Measurements from ENCODE around the gene PRR20E. TPM values are rescaled to one million over a fixed set of nuclear protein-coding genes. Genes with fewer than 3 reads are reported as not detected.

Gene PRR20E
- total RNA-seq, result not detected in 2 replicates

DNA sequence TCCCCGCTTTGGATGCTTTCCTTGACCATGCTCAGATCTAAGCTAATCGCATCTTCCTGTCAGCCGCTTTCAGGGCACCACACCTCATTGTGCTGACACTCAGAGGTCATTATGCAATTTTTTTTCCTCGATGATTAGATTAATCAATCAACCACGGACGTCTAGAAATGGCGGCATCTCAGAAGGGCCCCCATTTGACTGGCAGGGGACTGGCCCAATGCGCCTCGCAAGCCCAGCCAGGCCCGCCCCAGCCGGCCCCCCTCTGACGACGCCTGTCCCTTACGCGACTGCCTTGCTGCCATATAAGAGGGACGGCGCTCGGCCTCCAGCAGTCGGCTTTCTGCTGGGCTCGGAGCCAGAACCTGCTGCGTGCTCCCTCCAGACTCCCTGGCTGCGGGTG, at the start of gene PRR20E:
TSS of gene PRR20E (plus strand) at position 301 of the 400 bp plus-strand sequence. CDS start 387 bp downstream, outside the sequence.

DNA sequence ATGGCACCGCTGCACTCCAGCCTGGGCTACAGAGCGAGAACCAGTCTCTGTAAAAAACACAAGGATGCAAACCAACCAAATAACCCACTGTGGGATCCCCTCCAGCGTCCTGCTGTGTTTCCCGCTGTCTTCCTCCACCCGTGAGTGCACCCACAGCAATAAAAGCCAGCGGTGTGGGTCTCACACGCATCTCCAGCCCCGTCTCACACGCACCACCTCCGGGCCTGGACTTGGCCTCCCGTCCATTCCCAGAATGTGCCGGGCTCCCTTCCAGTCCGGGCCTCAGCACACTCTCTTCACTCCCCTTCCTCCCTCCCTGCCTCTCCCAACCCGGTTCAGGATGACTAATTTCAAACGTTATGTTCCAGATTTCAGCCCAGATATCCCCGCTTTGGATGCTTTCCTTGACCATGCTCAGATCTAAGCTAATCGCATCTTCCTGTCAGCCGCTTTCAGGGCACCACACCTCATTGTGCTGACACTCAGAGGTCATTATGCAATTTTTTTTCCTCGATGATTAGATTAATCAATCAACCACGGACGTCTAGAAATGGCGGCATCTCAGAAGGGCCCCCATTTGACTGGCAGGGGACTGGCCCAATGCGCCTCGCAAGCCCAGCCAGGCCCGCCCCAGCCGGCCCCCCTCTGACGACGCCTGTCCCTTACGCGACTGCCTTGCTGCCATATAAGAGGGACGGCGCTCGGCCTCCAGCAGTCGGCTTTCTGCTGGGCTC, 26.6 kb upstream of the PRR20E start, which contains the start of gene PRR20A:
TSS of gene PRR20A (plus strand) at position 684 of the 734 bp plus-strand sequence. CDS start 387 bp downstream, outside the sequence.

DNA sequence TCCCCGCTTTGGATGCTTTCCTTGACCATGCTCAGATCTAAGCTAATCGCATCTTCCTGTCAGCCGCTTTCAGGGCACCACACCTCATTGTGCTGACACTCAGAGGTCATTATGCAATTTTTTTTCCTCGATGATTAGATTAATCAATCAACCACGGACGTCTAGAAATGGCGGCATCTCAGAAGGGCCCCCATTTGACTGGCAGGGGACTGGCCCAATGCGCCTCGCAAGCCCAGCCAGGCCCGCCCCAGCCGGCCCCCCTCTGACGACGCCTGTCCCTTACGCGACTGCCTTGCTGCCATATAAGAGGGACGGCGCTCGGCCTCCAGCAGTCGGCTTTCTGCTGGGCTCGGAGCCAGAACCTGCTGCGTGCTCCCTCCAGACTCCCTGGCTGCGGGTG, 19.8 kb upstream of the PRR20E start, which contains the start of gene PRR20B:
TSS of gene PRR20B (plus strand) at position 301 of the 400 bp plus-strand sequence. CDS start 387 bp downstream, outside the sequence.

DNA sequence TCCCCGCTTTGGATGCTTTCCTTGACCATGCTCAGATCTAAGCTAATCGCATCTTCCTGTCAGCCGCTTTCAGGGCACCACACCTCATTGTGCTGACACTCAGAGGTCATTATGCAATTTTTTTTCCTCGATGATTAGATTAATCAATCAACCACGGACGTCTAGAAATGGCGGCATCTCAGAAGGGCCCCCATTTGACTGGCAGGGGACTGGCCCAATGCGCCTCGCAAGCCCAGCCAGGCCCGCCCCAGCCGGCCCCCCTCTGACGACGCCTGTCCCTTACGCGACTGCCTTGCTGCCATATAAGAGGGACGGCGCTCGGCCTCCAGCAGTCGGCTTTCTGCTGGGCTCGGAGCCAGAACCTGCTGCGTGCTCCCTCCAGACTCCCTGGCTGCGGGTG, 13.2 kb upstream of the PRR20E start, which contains the start of gene PRR20C:
TSS of gene PRR20C (plus strand) at position 301 of the 400 bp plus-strand sequence. CDS start 387 bp downstream, outside the sequence.

DNA sequence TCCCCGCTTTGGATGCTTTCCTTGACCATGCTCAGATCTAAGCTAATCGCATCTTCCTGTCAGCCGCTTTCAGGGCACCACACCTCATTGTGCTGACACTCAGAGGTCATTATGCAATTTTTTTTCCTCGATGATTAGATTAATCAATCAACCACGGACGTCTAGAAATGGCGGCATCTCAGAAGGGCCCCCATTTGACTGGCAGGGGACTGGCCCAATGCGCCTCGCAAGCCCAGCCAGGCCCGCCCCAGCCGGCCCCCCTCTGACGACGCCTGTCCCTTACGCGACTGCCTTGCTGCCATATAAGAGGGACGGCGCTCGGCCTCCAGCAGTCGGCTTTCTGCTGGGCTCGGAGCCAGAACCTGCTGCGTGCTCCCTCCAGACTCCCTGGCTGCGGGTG, 6.7 kb upstream of the PRR20E start, which contains the start of gene PRR20D:
TSS of gene PRR20D (plus strand) at position 301 of the 400 bp plus-strand sequence. CDS start 387 bp downstream, outside the sequence.

Small RNA genes lying within 50 kb of the gene (small RNA-seq; reads per million reads assigned to genes)
- not detected for gene PRR20FP (ENCODE audit: low replicate concordance)

Other genes starting within 250 kb of the PRR20E start
- not detected in 2 replicates for gene PRR20A, start 26.3 kb upstream of the PRR20E start, total RNA-seq
- gene PRR20B, start 19.7 kb upstream of the PRR20E start, total RNA-seq, result not detected in 2 replicates
- not detected in 2 replicates for gene PRR20C, start 13.1 kb upstream of the PRR20E start, total RNA-seq
- gene PRR20D, start 6.6 kb upstream of the PRR20E start, total RNA-seq, result not detected in 2 replicates

Measured in placental pericyte (primary cell).